ENCODE results near the gene ZNF511. TPM values are rescaled to one million over a fixed set of nuclear protein-coding genes. Genes with fewer than 3 reads are reported as not detected.

The ZNF511 gene
- total RNA-seq, 1 donor from 2014 or later = 51.9 TPM

DNA sequence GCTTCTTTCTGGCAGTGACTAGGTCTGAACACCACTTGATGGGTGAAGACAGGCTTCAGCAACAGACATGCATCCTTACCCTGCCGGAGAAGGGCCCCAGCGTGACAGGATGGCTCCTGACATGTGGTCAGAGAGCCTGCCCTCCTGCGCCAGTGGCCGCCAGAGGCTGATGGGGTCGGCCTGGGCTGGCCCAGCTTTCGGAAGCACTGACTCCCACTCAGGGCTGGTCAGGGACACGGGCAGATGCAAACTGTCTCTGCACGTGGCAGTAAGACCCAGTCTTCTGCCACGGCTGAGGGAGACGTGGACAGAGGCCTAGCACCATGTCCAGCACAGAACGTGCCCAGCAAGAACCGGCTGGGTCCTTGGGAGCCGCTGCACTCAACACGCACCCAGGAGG lies 10.2 kb upstream of the ZNF511 start:
- DNase-seq (ENCODE audit: extremely low spot score, unreplicated experiment) = no peak
- Mint-ChIP-seq H3K27ac (no peak overlapping the region), H3K27me3 (no peaks in the 10 kb centered on the region), H3K4me1 (ENCODE audit: unreplicated experiment) (no peaks in the 10 kb centered on the region), H3K36me3 (peaks cover 4% of the 10 kb centered on the region), H3K9me3 (no peaks in the 10 kb centered on the region), H3K4me3 (no peak overlapping the region)
- no peak for TF ChIP-seq CTCF (conservative IDR thresholded peaks at IDR 0.05)

GRCh38 chr10:133299224-133299623 lies 9.5 kb upstream of the ZNF511 start:
- peaks cover 4% of the 10 kb centered on the region for H3K36me3 Mint-ChIP-seq
- DNase-seq (ENCODE audit: extremely low spot score, unreplicated experiment) = no peak
- no peak for TF ChIP-seq CTCF (conservative IDR thresholded peaks at IDR 0.05)
- no peaks in the 10 kb centered on the region for H3K4me1 Mint-ChIP-seq (ENCODE audit: unreplicated experiment)
- H3K4me3 Mint-ChIP-seq = no peak overlapping the region
- no peak overlapping the region for H3K27ac Mint-ChIP-seq
- H3K9me3 Mint-ChIP-seq = no peaks in the 10 kb centered on the region
- H3K27me3 Mint-ChIP-seq = no peaks in the 10 kb centered on the region

DNA sequence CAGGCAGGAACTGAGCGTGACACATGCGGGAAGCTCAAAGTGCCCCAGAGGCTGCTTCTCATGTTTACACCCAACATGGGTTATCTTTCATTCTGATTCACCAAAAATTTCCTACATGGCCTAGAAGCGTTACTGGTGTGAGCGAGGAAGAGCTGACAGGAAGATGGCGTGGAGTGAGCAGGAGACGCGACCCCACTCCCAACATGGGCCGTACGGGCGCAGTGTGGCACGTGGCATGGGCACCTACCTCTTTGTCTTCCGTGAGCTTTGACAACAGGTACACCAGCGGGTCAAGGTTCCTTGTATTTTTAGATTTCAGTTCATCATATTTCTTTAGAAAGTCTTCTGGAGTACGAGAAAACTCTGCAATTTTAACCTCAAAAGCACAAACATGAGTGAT lies 9.0 kb upstream of the ZNF511 start:
- peaks cover 4% of the 10 kb centered on the region for H3K36me3 Mint-ChIP-seq
- no peak overlapping the region for H3K4me3 Mint-ChIP-seq
- no peak overlapping the region for H3K27ac Mint-ChIP-seq
- no peak for TF ChIP-seq CTCF (conservative IDR thresholded peaks at IDR 0.05)
- no peaks in the 10 kb centered on the region for H3K9me3 Mint-ChIP-seq
- H3K4me1 Mint-ChIP-seq (ENCODE audit: unreplicated experiment) = no peaks in the 10 kb centered on the region
- no peak for DNase-seq (ENCODE audit: extremely low spot score, unreplicated experiment)
- H3K27me3 Mint-ChIP-seq = no peaks in the 10 kb centered on the region

- no peaks in the 10 kb centered on the region for H3K27me3 Mint-ChIP-seq
- no peaks in the 10 kb centered on the region for H3K9me3 Mint-ChIP-seq
Measured at GRCh38 chr10:133302230-133302629, 6.5 kb upstream of the ZNF511 start.

GRCh38 chr10:133303206-133303605 lies 5.5 kb upstream of the ZNF511 start:
- peaks cover 6% of the 10 kb centered on the region for H3K36me3 Mint-ChIP-seq
- no peak overlapping the region for H3K27ac Mint-ChIP-seq
- H3K9me3 Mint-ChIP-seq = no peaks in the 10 kb centered on the region

More at GRCh38 chr10:133302230-133302629, 6.5 kb upstream of the ZNF511 start:
- no peak overlapping the region for H3K27ac Mint-ChIP-seq
- DNase-seq (ENCODE audit: extremely low spot score, unreplicated experiment) = no peak
- peaks cover 12% of the 10 kb centered on the region for H3K4me1 Mint-ChIP-seq (ENCODE audit: unreplicated experiment)
- peaks cover 4% of the 10 kb centered on the region for H3K36me3 Mint-ChIP-seq
- no peak for TF ChIP-seq CTCF (conservative IDR thresholded peaks at IDR 0.05)
- H3K4me3 Mint-ChIP-seq = no peak overlapping the region

More at GRCh38 chr10:133303206-133303605, 5.5 kb upstream of the ZNF511 start:
- H3K4me1 Mint-ChIP-seq (ENCODE audit: unreplicated experiment) = peaks cover 19% of the 10 kb centered on the region
- no peak for DNase-seq (ENCODE audit: extremely low spot score, unreplicated experiment)
- H3K4me3 Mint-ChIP-seq = no peak overlapping the region
- peaks cover 4% of the 10 kb centered on the region for H3K27me3 Mint-ChIP-seq
- TF ChIP-seq CTCF (conservative IDR thresholded peaks at IDR 0.05) = no peak

Data from type B pancreatic cell (in vitro differentiated cells).